ENCODE measurements around the gene ALX4.

Gene ALX4

GRCh38 chr11:44343778-44344422 is 34.0 kb upstream of the ALX4 start:
- TF ChIP-seq CTCF (IDR thresholded peaks at IDR 0.05): no peak

- TF ChIP-seq CTCF (IDR thresholded peaks at IDR 0.05): no peak
Observed at GRCh38 chr11:44342616-44343015, 32.7 kb upstream of the ALX4 start.

- TF ChIP-seq CTCF (IDR thresholded peaks at IDR 0.05): no peak
Observed at GRCh38 chr11:44340656-44341055, 30.7 kb upstream of the ALX4 start.

GRCh38 chr11:44339530-44339883 is 29.6 kb upstream of the ALX4 start:
- TF ChIP-seq CTCF (IDR thresholded peaks at IDR 0.05): no peak

- TF ChIP-seq CTCF (IDR thresholded peaks at IDR 0.05): no peak
Observed at GRCh38 chr11:44338698-44339529, 29.0 kb upstream of the ALX4 start.

GRCh38 chr11:44338026-44338425 is 28.1 kb upstream of the ALX4 start:
- TF ChIP-seq CTCF (IDR thresholded peaks at IDR 0.05): no peak

- no peak for TF ChIP-seq CTCF (IDR thresholded peaks at IDR 0.05)
Observed at GRCh38 chr11:44335919-44336318, 26.0 kb upstream of the ALX4 start.
